Measurements from ENCODE around the gene BTBD9.
"Not testable (repeated sequence)": the region's sequence is repeated elsewhere in the genome, so short reads cannot be mapped to it uniquely, and the experiment has no call there.

Gene BTBD9

GRCh38 chr6:38625217-38625616, 14.5 kb downstream of the BTBD9 start:
- no peak overlapping the region for H2AFZ ChIP-seq (ENCODE audit: low read depth, low read length)
- H3K4me3 ChIP-seq (ENCODE audit: low read depth in 1 of 2, low read length in 2 of 2): no peak overlapping the region
- H3K4me1 ChIP-seq (ENCODE audit: insufficient read depth, low read length): no peaks in the 10 kb centered on the region
- no peaks in the 10 kb centered on the region for H4K20me1 ChIP-seq (ENCODE audit: insufficient read depth, low read length)
- no peaks in the 10 kb centered on the region for H3K79me2 ChIP-seq (ENCODE audit: insufficient read depth, low read length)
- no peak overlapping the region for H3K9ac ChIP-seq (ENCODE audit: low read depth, low read length)
- H3K27me3 ChIP-seq (ENCODE audit: insufficient read depth, low read length, poor library complexity): no peaks in the 10 kb centered on the region
- H3K4me2 ChIP-seq (ENCODE audit: insufficient read depth, low read length): no peak overlapping the region
- DNase-seq (no peak), ATAC-seq (ENCODE audit: insufficient read depth, low read depth) (no peak)
- H3K27ac ChIP-seq (ENCODE audit: low read length): no peak overlapping the region
- peaks cover 4% of the 10 kb centered on the region for H3K9me3 ChIP-seq (ENCODE audit: insufficient read depth, low read length, severe bottlenecking)
- TF ChIP-seq, protein P1, sequence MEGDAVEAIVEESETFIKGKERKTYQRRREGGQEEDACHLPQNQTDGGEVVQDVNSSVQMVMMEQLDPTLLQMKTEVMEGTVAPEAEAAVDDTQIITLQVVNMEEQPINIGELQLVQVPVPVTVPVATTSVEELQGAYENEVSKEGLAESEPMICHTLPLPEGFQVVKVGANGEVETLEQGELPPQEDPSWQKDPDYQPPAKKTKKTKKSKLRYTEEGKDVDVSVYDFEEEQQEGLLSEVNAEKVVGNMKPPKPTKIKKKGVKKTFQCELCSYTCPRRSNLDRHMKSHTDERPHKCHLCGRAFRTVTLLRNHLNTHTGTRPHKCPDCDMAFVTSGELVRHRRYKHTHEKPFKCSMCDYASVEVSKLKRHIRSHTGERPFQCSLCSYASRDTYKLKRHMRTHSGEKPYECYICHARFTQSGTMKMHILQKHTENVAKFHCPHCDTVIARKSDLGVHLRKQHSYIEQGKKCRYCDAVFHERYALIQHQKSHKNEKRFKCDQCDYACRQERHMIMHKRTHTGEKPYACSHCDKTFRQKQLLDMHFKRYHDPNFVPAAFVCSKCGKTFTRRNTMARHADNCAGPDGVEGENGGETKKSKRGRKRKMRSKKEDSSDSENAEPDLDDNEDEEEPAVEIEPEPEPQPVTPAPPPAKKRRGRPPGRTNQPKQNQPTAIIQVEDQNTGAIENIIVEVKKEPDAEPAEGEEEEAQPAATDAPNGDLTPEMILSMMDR (IDR thresholded peaks at IDR 0.05; ENCODE audit: borderline replicate concordance, extremely low read depth, low read length, poor library complexity, severe bottlenecking): no peak
- TF ChIP-seq EZH2 (IDR thresholded peaks at IDR 0.05; ENCODE audit: borderline replicate concordance, low read depth, low read length, severe bottlenecking): no peak
- H3K36me3 ChIP-seq (ENCODE audit: insufficient read depth, low read length): no peaks in the 10 kb centered on the region

DNA sequence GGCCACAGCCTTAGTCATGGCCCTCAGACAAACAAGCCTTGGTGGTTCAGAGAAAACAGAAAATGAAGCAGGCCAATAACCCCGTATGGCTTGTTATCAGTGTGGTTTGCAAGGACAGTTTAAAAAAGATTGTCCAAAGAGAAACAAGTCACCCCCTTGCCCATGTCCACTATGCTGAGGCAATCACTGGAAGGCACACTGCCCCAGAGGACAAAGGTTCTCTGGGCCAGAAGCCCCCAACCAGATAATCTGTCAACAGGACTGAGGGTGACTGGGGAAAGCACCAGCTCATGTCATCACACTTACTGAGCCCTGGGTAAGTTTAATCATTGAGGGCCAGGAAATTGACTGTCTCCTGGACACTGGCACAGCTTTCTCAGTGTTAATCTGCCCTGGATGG, 20.4 kb downstream of the BTBD9 start:
- not testable (repeated sequence) for H3K4me1 ChIP-seq (ENCODE audit: insufficient read depth, low read length); H3K27ac ChIP-seq (ENCODE audit: low read length); ATAC-seq (ENCODE audit: insufficient read depth, low read depth); H3K4me2 ChIP-seq (ENCODE audit: insufficient read depth, low read length); H3K27me3 ChIP-seq (ENCODE audit: insufficient read depth, low read length, poor library complexity); H3K9ac ChIP-seq (ENCODE audit: low read depth, low read length); H3K79me2 ChIP-seq (ENCODE audit: insufficient read depth, low read length); H2AFZ ChIP-seq (ENCODE audit: low read depth, low read length); H3K4me3 ChIP-seq (ENCODE audit: low read depth in 1 of 2, low read length in 2 of 2); H4K20me1 ChIP-seq (ENCODE audit: insufficient read depth, low read length); H3K9me3 ChIP-seq (ENCODE audit: insufficient read depth, low read length, severe bottlenecking); H3K36me3 ChIP-seq (ENCODE audit: insufficient read depth, low read length); DNase-seq

- H4K20me1 ChIP-seq (ENCODE audit: insufficient read depth, low read length); H3K79me2 ChIP-seq (ENCODE audit: insufficient read depth, low read length); H3K9me3 ChIP-seq (ENCODE audit: insufficient read depth, low read length, severe bottlenecking); H3K27me3 ChIP-seq (ENCODE audit: insufficient read depth, low read length, poor library complexity); H3K4me1 ChIP-seq (ENCODE audit: insufficient read depth, low read length); H3K9ac ChIP-seq (ENCODE audit: low read depth, low read length); H3K4me2 ChIP-seq (ENCODE audit: insufficient read depth, low read length); DNase-seq; ATAC-seq (ENCODE audit: insufficient read depth, low read depth); H3K4me3 ChIP-seq (ENCODE audit: low read depth in 1 of 2, low read length in 2 of 2); H3K36me3 ChIP-seq (ENCODE audit: insufficient read depth, low read length); H2AFZ ChIP-seq (ENCODE audit: low read depth, low read length); H3K27ac ChIP-seq (ENCODE audit: low read length): not testable (repeated sequence)
These were observed 21.4 kb downstream of the BTBD9 start for GRCh38 chr6:38618301-38618700.

DNA sequence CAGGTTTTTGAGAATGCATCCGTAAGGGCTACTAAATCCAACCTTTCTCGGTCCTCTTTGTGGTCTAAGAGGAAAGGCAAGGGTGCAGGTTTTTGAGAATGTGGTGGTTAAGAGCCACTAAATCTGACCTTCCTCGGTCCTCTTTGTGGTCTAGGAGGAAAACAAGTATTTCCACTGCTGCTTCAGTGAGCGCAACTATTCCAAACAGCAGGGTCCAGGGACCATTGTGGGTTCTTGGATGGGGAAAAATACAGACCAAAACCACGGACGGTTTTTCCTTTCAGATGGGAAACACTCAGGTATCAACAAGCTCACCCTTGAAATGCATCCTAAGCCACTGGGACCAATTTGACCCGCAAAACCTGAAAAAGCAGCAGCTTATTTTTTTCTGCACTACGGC, 21.9 kb downstream of the BTBD9 start:
- no peaks in the 10 kb centered on the region for H3K27me3 ChIP-seq (ENCODE audit: insufficient read depth, low read length, poor library complexity)
- H3K4me2 ChIP-seq (ENCODE audit: insufficient read depth, low read length): no peak overlapping the region
- no peaks in the 10 kb centered on the region for H3K9me3 ChIP-seq (ENCODE audit: insufficient read depth, low read length, severe bottlenecking)
- H2AFZ ChIP-seq (ENCODE audit: low read depth, low read length): no peak overlapping the region
- no peak overlapping the region for H3K9ac ChIP-seq (ENCODE audit: low read depth, low read length)
- H3K4me3 ChIP-seq (ENCODE audit: low read depth in 1 of 2, low read length in 2 of 2): no peak overlapping the region
- no peak overlapping the region for H3K27ac ChIP-seq (ENCODE audit: low read length)
- no peaks in the 10 kb centered on the region for H3K36me3 ChIP-seq (ENCODE audit: insufficient read depth, low read length)
- H4K20me1 ChIP-seq (ENCODE audit: insufficient read depth, low read length): no peaks in the 10 kb centered on the region
- DNase-seq: no peak
- H3K79me2 ChIP-seq (ENCODE audit: insufficient read depth, low read length): no peaks in the 10 kb centered on the region
- no peak for ATAC-seq (ENCODE audit: insufficient read depth, low read depth)
- TF ChIP-seq, protein P1 (IDR thresholded peaks at IDR 0.05; ENCODE audit: borderline replicate concordance, extremely low read depth, low read length, poor library complexity, severe bottlenecking): no peak
- H3K4me1 ChIP-seq (ENCODE audit: insufficient read depth, low read length): no peaks in the 10 kb centered on the region

Data from DND-41 (cell line).